Thoracic aorta (tissue), 2 donors: ENCODE measurements around the gene SPINDOC. TPM values are rescaled to one million over a fixed set of nuclear protein-coding genes. Genes with fewer than 3 reads are reported as not detected.

ENCODE experiments used
- ATAC-seq: fragments of 150-250 bp; one replicate; pipeline ENCODE4 v1.8.0; 2017; ENCODE audit warnings: low read depth; ENCODE audit not compliant: insufficient number of reproducible peaks, low FRiP score
- DNase-seq: peaks from one replicate; pipeline ENCODE4 v3.0.0-alpha.2; 2020; ENCODE audit warnings: low spot score
- H3K27ac ChIP-seq, 2 donors: fragments of 200-600 bp; sonication (generic); 1 replicate in 1 of 2; 2 replicates in 1 of 2; pipeline ENCODE4 v1.5.1; 2016; ENCODE audit warnings: mild to moderate bottlenecking in 2 of 2, moderate library complexity in 2 of 2
- H3K27me3 ChIP-seq: fragments of 200-600 bp; sonication (generic); replicated peaks from 2 replicates; pipeline ENCODE4 v1.6.0; 2016; ENCODE audit warnings: mild to moderate bottlenecking; ENCODE audit not compliant: insufficient read depth
- H3K36me3 ChIP-seq: fragments of 200-600 bp; sonication (generic); one replicate; pipeline ENCODE4 v1.5.1; 2016
- H3K4me1 ChIP-seq, 2 donors: fragments of 200-600 bp; sonication (generic); 1 replicate in 1 of 2; 2 replicates in 1 of 2; pipeline versions ENCODE4 v1.5.1 to v1.6.0; 2016; ENCODE audit warnings: low read depth in 2 of 2, mild to moderate bottlenecking in 1 of 2; ENCODE audit not compliant: control insufficient read depth in 1 of 2
- H3K4me3 ChIP-seq: fragments of 200-600 bp; sonication (generic); 2 replicates; pipeline ENCODE4 v1.5.1; 2016; ENCODE audit warnings: mild to moderate bottlenecking
- H3K9me3 ChIP-seq: fragments of 200-600 bp; sonication (generic); 2 replicates; pipeline ENCODE4 v1.5.1; 2016
- total RNA-seq, 2 donors: library from RNA; depleted of rRNA; stranded (reverse); fragments of >200 nt; gene quantifications; one replicate each; pipeline versions ENCODE4 v1.1.0 to v1.2.3, GENCODE V29; 2016
- TF ChIP-seq, protein P1 (sequence below): fragments of 200-600 bp; sonication (generic); IDR thresholded peaks from one replicate; pipeline ENCODE4 v1.5.1; 2019; ENCODE audit warnings: antibody characterized with exemption

SPINDOC gene
- total RNA-seq, 2 donors from 2014 or later = 14.8 to 16.4 TPM

DNA sequence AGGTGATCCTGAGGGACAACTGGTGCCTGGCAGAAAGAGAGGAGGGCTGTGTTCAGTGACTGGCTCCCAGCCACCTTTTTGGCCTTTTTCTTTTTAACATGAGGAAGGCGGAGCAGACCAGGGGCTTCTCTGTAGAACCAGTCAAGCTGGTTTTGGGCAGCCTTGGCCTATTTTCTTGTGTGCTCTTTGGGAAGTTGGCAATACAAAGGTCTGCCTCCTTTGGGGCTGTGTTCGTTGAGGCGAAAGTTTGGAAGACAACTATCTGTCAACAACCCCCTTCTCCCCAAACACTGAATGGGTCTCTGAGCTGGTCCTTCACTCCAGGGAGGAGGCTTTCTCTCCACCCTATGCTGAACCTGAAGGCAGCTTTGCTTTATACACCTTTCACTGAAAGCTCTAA lies 34.1 kb downstream of the SPINDOC start:
- no peak for DNase-seq
- Histone ChIP-seq H3K4me1 (peaks cover 10 to 51% of the 10 kb centered on the region in 2 donors), H3K27me3 (no peaks in the 10 kb centered on the region), H3K27ac (no peak overlapping the region), H3K36me3 (no peaks in the 10 kb centered on the region), H3K4me3 (no peak overlapping the region), H3K9me3 (no peaks in the 10 kb centered on the region)
- TF ChIP-seq, protein P1, sequence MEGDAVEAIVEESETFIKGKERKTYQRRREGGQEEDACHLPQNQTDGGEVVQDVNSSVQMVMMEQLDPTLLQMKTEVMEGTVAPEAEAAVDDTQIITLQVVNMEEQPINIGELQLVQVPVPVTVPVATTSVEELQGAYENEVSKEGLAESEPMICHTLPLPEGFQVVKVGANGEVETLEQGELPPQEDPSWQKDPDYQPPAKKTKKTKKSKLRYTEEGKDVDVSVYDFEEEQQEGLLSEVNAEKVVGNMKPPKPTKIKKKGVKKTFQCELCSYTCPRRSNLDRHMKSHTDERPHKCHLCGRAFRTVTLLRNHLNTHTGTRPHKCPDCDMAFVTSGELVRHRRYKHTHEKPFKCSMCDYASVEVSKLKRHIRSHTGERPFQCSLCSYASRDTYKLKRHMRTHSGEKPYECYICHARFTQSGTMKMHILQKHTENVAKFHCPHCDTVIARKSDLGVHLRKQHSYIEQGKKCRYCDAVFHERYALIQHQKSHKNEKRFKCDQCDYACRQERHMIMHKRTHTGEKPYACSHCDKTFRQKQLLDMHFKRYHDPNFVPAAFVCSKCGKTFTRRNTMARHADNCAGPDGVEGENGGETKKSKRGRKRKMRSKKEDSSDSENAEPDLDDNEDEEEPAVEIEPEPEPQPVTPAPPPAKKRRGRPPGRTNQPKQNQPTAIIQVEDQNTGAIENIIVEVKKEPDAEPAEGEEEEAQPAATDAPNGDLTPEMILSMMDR = no peak
- ATAC-seq = no peak

DNA sequence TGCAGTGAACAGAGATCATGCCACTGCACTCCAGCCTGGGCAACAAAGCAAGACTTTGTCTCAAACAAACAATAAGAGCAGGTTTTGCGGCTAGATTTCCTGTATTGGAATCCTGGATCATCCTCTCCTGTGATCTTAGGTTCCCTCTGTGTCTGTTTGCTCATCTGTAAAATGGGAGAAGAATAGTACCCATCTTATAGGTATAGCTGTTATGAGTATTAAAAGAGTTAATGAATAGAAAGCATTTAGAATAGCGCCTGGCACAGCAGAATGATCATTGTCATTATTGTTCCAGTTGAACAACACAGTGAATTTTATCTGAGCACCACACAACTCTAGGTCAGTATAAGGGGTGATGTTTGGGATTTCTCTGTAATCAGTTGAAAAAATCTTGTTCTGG lies 36.4 kb downstream of the SPINDOC start:
- peaks cover 15 to 50% of the 10 kb centered on the region in 2 donors for H3K4me1 ChIP-seq

DNA sequence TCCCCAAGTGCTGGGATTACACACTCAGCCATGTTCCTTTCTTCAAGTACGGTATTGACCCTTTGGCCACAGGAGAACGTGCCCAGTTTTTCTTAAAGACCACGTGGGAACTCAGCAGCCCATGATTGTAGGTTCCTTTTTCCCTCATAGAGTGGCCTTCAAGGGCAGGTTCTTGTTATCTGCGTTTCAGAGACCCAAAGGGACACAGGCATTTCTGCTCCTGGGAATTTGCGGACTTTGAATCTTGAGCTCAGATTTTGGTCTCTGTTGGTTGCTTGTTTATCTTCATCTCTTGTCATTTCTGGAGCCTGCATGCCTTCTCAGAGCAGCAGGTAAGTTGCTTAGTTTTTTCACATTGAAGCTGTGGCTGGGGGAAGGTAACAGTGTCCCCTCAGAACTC lies 37.7 kb downstream of the SPINDOC start:
- H3K4me3 ChIP-seq = no peak overlapping the region
- DNase-seq = no peak
- H3K4me1 ChIP-seq = peaks cover 15 to 44% of the 10 kb centered on the region in 2 donors
- TF ChIP-seq, protein P1 = no peak
- no peak overlapping the region for H3K27ac ChIP-seq
- no peaks in the 10 kb centered on the region for H3K36me3 ChIP-seq
- no peaks in the 10 kb centered on the region for H3K9me3 ChIP-seq
- ATAC-seq = no peak
- no peaks in the 10 kb centered on the region for H3K27me3 ChIP-seq

More for the DNA sequence above, 36.4 kb downstream of the SPINDOC start:
- Histone ChIP-seq H3K9me3 (no peaks in the 10 kb centered on the region), H3K27ac (no peak overlapping the region), H3K36me3 (no peaks in the 10 kb centered on the region), H3K27me3 (no peaks in the 10 kb centered on the region), H3K4me3 (no peak overlapping the region)
- DNase-seq (no peak), ATAC-seq (no peak)
- TF ChIP-seq, protein P1 = no peak

DNA sequence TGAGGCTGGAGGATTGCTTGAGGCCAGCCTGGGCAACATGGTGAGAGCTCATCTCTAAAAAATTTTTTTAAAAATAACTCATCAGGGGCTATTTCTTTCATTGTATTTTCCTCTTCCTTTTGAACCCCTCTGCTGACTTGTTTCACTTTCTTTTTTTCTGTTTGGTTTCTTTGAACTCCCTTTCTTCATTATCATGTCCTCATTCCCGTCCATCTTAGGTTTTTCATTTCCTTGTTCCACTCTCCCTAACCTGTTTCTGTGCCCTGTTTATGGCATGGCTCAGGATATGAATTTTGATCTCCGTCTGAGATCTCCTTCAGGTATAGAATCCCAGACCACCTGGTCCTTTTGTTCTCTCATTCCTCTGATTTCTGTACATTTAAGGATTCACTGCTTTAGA lies 38.1 kb downstream of the SPINDOC start:
- TF ChIP-seq, protein P1 = no peak
- Histone ChIP-seq H3K9me3 (no peaks in the 10 kb centered on the region), H3K36me3 (no peaks in the 10 kb centered on the region), H3K27ac (no peak overlapping the region), H3K4me1 (peaks cover 15 to 44% of the 10 kb centered on the region in 2 donors), H3K27me3 (no peaks in the 10 kb centered on the region), H3K4me3 (no peak overlapping the region)
- DNase-seq = no peak
- no peak for ATAC-seq

DNA sequence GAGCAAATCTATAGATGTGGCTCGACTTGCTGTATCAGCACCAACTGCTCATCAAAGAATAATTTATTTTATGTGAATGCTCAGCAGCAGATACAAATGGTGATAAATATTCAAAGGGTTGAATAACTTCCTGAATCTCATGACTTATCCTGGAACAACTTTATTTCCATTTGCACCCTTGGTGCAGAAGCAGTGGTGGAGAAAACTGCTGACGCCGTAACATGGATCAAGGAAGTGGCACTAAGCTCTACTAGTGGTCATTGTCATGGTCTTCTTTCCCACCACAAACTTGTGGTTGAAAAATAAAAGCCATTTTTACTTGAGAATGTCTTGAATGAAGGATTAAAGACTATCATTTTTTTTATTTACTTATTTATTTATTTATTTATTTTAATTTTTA lies 40.2 kb downstream of the SPINDOC start:
- Histone ChIP-seq H3K27me3 (no peaks in the 10 kb centered on the region), H3K36me3 (no peaks in the 10 kb centered on the region), H3K9me3 (no peaks in the 10 kb centered on the region), H3K27ac (no peak overlapping the region), H3K4me3 (no peak overlapping the region), H3K4me1 (peaks cover 19 to 33% of the 10 kb centered on the region in 2 donors)
- DNase-seq (no peak), ATAC-seq (no peak)
- TF ChIP-seq, protein P1 = no peak
